Ramos (cell line): ENCODE data around the gene PBLD.
"Not testable (repeated sequence)": the region's sequence is repeated elsewhere in the genome, so short reads cannot be mapped to it uniquely, and the experiment has no call there.

Experiments used
- in situ Hi-C: fragments of 300-500 bp; cut with MboI; formaldehyde crosslinking; loops from one replicate; pipeline ENCODE4 v1.14.3; 2022; ENCODE audit warnings: low sequenced_read_pairs; ENCODE audit not compliant: unreplicated experiment

PBLD gene

DNA sequence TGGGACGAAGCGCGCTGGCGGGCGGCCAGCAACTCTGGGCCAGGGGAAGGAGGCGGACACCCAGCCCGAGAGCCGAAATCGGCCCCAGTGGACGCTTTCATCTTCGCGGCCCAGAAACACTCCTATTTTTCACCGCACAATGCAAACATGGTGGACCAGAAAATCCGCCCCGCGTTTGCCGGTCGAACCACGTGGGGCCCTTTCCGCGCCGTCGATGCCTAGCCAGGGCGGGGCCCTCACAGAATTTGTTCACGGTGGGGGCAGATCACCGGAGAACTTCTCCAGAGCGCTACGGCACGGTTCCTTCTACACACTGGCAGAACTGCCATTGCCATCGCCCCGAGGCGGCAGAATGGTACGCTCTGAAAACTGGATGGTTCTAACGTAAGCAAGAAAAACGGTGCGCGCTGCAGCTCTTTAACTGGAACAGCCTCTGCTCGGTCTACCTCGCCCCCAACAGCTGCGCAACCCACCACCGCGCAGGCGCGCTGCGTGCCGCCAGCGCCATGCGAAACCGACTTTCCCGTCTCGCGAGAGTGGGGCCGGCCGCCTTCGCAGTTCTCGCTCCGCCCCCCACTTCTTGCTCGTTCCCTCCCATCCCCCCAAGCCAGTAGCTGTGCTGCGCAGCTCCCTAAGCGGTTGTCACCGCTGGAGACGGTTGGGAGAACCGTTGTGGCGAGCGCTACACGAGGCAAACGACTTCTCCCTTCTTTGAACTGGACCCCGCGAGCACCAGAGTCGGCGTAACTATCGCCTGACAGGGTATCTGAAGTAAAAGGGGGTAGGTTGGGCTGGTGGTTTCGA lies 1.1 kb downstream of the PBLD start, which contains the start of gene HNRNPH3:
HNRNPH3 (plus strand) TSS at position 610 of the 804 bp plus-strand sequence. CDS start 5,158 bp downstream, outside the sequence.
- in situ Hi-C loops: no loop called here

DNA sequence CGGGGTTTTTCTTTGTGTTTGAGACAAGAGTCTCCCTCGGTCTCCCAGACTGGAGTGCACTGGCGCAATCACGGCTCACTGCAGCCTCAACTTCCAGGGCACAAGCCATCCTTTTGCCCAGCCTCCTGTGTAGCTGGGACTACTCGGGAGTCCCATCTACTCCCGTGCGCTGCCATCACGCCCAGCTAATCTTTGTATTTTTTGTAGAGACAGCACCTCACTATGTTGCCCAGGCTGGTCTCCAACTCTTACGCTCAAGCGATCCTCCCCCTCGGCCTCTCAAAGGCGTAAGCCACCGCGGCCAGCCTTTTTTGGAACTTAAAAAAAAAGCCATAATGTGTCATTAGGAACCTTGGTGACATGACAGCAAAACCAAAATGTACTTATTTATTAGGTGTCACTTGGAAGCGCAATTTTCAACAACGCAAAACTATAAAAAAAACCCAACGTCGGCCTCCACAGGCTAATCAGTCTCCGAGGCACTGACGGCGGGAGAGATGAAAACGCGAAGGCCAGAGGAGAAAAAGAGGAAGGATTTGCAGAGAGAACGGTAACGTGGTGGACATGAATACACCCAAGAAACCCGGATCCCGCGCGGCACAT lies 1.8 kb downstream of the PBLD start:
- in situ Hi-C loops: no loop called here

DNA sequence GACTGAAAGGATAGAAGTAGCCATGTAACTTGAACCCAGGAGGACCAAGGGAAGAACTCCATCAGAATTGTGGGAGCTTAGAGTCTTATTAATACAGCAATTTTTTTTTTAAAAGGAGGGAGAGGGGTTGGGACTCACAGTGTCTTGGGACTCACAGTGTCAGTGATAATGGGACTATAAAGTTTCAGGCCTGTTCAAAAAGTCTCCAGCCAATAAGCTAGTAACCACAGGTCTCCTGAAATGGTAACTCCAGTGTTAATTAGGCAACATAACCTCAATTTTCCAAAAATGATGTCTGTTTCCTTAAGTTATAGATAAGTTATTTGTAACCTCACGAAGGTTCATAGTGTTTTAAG lies 3.2 kb downstream of the PBLD start:
- in situ Hi-C loops: no loop called here

DNA sequence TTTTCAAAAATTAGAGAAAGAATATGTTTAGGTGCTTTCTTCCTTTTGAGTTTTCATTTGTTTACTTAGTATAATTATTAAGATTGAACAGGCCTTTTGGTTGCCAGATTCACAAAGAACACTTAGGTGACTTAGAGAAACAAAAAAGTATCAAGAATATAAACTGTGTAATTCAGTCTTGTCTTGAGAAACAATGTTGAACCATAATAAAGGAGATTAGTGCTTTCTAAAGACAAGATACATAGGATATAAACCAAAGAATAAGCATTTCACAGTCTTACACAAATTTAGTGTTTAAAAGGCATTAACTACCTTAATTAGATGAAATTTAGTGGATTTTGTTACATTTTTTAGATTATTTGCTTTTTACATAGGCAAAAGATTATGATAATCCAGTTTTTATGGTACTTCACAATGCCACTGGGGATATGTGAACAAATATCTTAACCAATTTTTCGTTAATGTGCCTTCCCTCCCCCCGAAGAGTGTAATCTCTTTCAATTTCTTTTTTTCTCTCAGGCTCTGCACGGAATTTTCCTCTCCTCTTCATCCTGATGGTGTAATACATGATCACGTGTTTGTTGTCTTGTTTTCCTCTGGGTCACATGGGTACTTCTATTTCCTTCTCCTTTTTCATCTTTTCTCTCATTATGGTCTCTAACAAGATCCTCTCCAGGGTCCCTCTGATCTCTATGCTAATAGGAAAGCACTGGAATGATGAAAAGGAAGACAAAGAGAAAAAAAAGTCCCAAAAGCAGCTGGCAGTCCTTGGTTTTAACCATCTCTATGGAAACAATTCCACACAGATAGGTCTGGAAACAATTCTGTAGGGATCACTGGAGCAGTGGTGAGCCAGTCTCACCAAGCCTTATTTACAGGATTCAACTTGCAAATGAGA lies 4.6 kb downstream of the PBLD start:
- in situ Hi-C loops: no loop called here

DNA sequence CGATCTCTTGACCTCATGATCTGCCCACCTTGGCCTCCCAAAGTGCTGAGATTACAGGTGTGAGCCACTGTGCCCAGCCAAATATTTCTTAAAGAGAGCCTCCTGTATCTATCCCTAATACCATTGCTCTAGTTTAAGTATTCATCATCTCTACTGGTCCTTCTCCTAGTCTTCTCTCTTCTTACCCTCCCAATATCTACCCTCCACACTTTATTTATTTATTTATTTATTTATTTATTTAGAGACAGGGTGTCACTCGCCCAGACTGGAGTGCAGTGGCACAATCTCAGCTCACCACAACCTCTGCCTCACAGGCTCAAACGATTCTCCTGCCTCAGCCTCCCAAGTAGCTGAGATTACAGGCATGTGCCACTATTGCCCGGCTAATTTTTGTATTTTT lies 8.3 kb downstream of the PBLD start:
- in situ Hi-C loops: not testable (repeated sequence)

DNA sequence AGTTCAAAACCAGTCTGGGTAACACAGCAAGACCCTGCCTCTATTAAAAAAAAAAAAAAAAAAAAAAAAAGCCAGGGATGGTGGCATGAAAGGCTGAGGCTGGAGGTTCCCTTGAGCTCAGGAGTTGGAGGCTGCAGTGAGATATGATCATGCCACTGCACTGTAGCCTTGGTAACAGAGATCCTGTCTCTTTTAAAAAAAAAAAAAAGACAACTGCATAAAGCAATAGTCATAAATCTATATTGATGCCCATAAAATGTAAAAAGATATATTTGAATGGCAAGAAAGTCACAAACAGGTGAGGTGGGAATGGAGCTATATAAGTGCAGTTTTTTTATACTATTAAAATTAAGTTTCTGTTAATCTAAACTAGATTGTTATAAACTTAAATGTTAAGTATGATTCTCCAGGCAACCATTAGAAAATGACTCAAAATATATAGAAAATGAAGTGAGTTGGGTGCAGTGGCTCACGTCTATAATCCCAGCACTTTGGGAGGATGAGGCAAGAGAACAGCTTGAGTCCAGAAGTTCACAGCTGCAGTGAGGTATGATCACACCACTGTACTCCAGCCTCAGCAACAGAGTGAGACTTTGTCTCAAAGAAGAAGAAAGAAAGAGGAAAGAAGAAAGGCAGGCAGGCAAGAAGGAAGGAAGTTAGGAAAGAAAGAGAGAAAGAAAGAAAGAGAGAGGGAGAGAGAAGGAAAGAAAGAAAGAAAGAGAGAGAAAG lies 14.2 kb downstream of the PBLD start:
- in situ Hi-C loops: no loop called here

DNA sequence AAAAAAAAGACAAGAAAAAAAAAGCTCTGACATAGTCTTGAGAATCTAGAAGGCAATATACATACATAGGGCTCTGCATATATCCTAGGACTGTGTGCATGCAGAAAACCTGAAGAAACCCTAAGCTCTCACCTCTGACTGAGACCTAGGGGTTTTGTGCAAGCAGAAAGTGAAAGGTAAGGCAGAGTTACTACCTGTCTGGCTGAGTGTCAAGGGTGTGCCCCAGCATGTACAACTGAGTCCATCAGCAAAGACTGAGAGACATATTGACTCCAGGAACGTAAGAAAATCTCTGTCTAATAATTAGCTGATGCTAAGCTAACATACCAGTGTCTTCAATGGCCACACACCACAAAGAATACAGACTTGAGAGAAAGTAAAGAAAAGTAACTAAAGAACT lies 17.1 kb downstream of the PBLD start:
- in situ Hi-C loops: no loop called here

DNA sequence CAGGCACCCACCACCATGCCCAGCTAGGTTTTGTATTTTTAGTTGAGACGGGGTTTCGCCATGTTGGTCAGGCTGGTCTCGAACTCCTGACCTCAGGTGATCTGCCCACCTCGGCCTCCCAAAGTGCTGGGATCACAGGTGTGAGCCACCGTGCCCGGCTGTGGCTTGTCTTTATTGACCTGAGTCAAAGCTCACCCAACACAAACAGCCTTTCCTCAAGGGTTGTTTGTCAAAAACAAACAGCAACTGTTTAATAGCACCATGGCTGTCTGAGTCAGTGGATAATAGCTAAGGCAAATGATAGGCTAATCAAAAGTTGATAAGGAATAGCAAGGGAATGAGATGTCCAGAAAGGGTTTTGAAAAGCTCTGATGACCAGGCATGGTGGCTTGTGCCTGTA lies 17.8 kb downstream of the PBLD start:
- in situ Hi-C loops: not testable (repeated sequence)

DNA sequence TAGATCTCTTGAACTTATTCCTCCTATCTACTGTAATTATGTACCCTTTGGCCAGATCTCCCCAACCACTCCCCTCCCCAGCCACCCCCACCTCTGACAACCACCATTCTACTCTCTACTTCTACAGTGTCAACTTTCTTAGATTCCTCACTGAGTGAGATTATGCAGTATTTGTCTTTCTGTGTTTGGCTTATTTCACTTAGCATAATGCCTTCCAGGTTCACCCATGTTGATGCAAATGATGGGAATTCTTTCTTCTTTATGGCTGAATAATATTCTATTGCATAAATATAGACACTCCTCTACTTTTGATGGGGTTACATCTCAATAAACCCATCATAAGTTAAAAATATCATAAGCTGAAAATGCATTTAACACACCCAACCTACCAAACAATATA lies 22.2 kb downstream of the PBLD start:
- in situ Hi-C loops: no loop called here

DNA sequence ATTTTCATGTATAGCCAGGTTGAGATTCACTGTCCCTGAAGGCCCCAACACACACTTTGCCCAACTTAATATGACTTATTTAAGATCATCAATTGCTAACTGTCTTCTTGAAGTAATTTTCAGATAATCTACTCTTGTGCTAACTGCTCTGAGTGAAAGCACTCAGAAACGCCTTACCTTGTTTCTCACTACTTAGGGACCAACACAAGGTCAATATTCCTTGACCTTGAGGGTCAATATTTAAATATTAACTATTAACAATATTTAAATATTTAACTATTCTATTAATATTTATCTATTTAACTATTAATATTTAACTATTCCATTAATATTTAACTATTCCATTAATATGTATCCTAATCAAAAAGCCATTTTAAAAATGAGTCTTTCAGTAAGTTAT lies 26.9 kb downstream of the PBLD start:
- in situ Hi-C loops: loop anchor here (10.0 kb wide), 2 partner anchors 451 to 521 kb away; no protein-coding TSS in a partner anchor

DNA sequence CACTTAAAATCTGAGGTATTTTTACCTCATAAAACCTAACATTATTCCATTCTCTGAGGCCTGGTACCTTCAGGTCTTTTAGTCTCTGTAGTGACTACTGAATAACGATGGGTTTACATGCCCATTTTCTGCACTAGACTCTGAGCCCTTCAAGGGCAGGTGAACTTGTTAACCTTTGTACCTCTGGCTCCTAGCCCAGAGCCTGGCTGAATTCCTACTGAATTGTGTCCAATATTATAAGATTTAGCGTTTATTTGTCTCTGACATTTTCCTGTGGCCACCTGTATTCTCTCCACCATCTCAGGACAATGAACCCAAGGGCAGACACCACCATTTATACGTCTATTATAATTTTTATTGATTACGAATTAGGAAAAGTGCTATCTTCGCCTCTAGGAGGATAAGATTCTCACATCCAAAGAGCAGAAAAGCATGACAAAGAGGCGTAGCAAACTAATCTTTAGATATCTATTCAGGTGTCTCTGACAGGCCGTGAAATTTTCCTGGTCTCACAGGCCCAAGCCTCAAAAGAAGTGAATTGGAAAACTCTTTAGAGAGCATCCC lies 28.8 kb downstream of the PBLD start:
- in situ Hi-C loops: loop anchor here (10.0 kb wide), 2 partner anchors 449 to 519 kb away; no protein-coding TSS in a partner anchor

DNA sequence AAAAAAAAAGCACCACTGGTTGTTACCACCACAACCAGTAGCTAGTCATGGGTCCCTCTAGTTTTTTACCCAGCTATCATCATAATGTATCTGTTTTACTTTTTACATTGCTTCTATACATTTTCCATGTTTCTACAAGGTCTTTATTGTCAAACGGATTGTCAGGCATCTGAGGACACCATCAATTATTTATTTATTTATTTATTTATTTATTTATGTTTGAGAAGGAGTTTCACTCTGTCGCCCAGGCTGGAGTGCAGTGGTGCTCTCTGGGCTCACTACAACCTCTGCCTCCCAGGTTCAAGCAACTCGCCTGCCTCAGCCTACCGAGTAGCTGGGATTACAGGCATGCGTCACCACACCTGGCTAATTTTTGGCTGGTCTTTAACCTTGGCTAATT lies 29.9 kb downstream of the PBLD start:
- in situ Hi-C loops: loop anchor here (10.0 kb wide), 2 partner anchors 448 to 518 kb away; no protein-coding TSS in a partner anchor

DNA sequence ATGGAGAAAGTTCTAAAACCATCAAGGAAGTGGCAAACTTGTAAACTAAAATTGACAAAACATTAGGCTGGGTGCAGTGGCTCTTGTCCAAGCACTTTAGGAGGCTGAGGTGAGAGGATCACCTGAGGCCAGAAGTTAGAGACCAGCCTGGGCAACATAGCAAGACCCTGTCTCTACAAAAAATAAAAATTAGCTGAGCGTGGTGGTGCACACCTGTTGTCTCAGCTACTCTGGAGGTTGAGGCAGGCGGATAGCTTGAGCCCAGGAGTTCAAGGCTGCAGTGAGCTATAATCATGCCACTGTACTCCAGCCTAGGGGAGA lies 30.3 kb downstream of the PBLD start:
- in situ Hi-C loops: loop anchor here (10.0 kb wide), 2 partner anchors 448 to 518 kb away; no protein-coding TSS in a partner anchor

DNA sequence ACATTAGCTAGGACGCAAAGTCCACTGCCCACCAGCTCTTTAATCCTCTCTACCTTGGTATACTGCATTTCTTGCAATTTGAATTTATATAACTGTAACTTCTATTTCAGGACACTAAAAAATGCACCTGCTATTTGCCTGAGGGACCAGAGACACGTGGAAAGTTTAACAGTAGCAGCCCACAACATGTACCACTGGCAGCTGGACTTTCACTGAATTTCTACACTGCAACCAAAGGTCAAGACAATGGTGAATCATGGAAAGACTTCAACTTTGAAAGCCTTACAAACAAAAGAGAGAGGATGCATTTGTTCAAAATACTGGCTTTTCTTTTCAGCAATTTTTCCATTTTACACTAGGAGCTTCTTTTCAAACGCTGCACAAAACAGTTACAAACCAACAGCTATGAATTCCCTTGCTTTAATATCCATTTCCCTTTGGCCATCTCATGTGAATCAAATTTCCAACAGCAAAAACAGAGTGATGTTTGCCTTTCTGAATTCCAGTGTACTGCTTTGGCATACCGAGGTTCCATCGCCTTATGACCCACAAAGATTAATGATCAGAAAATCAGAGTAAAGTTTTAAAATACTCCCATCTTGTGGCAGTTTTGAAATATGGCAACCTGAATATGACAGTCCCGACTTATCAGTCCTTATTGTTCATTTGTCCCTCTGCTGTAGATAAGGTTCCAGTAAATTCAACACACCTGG lies 30.8 kb downstream of the PBLD start:
- in situ Hi-C loops: loop anchor here (10.0 kb wide), 2 partner anchors 447 to 517 kb away; no protein-coding TSS in a partner anchor

DNA sequence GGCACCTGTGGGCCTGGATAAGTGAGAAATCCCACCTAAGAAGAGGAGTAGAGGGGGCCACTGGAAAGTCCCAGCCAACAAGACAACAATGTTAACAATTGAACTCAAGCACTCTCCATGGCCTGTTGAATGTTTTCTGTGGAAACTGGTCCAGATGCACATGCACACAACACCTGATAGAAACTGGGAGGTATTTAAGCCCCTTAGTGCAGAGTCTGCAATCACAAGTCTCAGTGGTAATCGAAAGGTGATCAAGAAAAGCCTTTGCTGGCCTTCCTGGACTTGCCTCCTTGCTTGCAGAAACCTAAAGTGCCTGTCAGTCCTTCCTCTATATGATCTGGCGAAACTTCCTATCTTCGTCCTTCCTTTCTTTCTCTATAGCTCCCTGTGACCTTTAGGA lies 31.4 kb downstream of the PBLD start:
- in situ Hi-C loops: loop anchor here (10.0 kb wide), 2 partner anchors 446 to 516 kb away; no protein-coding TSS in a partner anchor

DNA sequence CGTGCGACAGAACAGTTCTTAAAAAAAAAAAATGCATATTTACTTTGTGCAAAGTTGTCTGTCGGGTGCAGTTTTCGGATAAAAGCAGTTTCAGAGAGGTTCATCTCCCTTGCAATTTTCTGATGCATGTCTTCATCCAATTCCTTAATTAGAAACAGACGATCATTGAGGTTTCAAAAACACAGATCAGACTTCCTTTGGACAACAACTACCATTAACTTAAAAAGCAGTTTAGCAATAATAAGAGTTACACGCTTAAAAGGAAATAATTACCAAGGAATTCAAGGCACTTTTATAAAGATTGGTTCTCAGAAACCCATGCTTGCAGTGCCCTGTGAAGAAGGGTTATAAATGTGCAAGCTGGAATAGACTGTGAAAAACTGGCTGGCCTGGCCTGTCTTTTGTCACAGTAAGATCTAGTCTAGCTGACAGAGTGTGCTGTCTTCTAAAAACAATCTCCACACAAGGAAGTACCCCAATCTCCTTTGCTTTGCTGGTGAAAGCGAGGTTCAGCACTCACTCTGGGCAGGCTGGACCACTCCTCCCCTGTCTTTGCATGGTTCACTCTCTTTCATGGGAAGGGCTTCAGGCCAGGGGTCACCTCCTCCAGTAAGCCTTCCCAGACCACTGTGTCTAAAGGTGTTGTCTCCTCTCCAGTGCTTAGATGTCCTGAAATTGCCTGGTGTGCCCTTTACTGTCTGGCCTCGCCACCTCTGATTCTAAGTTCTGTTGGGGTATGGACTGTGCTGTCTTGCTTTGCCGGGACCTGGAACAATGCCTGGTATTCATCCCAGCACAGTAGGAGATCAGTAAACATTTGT lies 35.7 kb downstream of the PBLD start:
- in situ Hi-C loops: loop anchor here (5.0 kb wide), 1 partner anchor 80 kb away; no protein-coding TSS in a partner anchor

DNA sequence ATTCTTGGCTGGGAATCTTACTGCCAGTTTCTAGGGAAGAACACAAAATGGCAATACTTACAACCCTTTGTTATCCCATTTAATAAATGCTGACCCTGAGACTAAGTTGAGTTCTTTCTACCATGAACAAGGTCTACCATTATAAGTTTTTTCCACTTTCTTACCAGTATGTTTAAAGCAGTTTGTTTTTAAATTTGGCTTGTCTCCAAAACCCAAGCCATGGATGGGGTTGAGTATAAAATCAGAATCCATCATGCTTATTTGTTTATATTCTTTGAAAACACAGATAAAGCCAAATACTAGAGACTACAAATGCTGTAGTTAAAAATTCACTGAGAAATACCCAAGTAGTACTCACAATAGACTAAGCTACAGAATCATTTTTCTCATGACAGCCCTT lies 42.0 kb downstream of the PBLD start:
- in situ Hi-C loops: no loop called here

DNA sequence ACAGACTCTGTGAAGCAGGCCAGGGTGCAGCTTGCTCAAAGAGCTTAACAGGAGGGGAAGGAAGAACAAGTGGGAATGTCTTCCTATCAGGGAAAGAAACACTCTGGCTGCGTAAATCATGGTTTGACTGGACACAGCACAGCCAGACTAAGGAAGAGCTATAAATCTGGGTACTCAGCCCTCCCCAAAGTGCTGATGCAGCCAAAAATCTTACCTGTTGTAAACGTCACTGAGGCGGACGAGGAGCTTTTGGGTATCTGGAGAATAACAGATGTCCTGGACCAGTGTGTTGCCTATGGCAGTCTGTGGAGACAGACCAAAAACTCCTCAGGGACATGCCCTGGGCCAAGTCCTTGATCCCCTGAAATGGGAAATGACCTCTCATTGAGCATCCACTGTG lies 44.0 kb downstream of the PBLD start:
- in situ Hi-C loops: no loop called here
